Subcutaneous adipose tissue (tissue), 4 donors: ENCODE measurements around the gene PTPRD. TPM values are rescaled to one million over a fixed set of nuclear protein-coding genes. Genes with fewer than 3 reads are reported as not detected.

Source experiments
- CTCF ChIP-seq: fragments of 450-650 bp; IDR thresholded peaks from one replicate; pipeline ENCODE4 v1.5.1; 2016; ENCODE audit warnings: low read depth, mild to moderate bottlenecking, control low read depth, antibody characterized with exemption, moderate library complexity
- total RNA-seq, 4 donors: library from RNA; depleted of rRNA; stranded (reverse); fragments of >200 nt; gene quantifications; one replicate each; pipeline ENCODE4 v1.1.0, GENCODE V29; 2016

PTPRD gene
- total RNA-seq, 4 donors from 2014 or later: 5.1 to 17.3 (median 12.1) TPM

GRCh38 chr9:8315211-8315610, 2297.6 kb downstream of the PTPRD start:
- no peak for TF ChIP-seq CTCF

- TF ChIP-seq CTCF: no peak
These were observed 2303.5 kb downstream of the PTPRD start for GRCh38 chr9:8309258-8309657.

- no peak for TF ChIP-seq CTCF
These were observed 2308.1 kb downstream of the PTPRD start for GRCh38 chr9:8304720-8305119.

- TF ChIP-seq CTCF: no peak
These were observed 2311.5 kb downstream of the PTPRD start for GRCh38 chr9:8301296-8301695.

- no peak for TF ChIP-seq CTCF
These were observed 2315.8 kb downstream of the PTPRD start for GRCh38 chr9:8297047-8297446.

GRCh38 chr9:8292657-8293056, 2320.1 kb downstream of the PTPRD start:
- no peak for TF ChIP-seq CTCF

- TF ChIP-seq CTCF: no peak
These were observed 2323.1 kb downstream of the PTPRD start for GRCh38 chr9:8289681-8290080.

- TF ChIP-seq CTCF: no peak
These were observed 2324.8 kb downstream of the PTPRD start for GRCh38 chr9:8287970-8288369.
